Erythroblast (primary cell): Measurements from ENCODE around the gene NES.

Source experiments
- GATA1 ChIP-seq: IDR thresholded peaks from 2 replicates; pipeline ENCODE4 v1.6.1; 2011; ENCODE audit warnings: low read depth, mild to moderate bottlenecking, control low read depth, low read length, moderate library complexity
- POLR2A ChIP-seq: IDR thresholded peaks from 2 replicates; pipeline ENCODE4 v1.6.1; 2011; ENCODE audit warnings: mild to moderate bottlenecking, low read length

DNA sequence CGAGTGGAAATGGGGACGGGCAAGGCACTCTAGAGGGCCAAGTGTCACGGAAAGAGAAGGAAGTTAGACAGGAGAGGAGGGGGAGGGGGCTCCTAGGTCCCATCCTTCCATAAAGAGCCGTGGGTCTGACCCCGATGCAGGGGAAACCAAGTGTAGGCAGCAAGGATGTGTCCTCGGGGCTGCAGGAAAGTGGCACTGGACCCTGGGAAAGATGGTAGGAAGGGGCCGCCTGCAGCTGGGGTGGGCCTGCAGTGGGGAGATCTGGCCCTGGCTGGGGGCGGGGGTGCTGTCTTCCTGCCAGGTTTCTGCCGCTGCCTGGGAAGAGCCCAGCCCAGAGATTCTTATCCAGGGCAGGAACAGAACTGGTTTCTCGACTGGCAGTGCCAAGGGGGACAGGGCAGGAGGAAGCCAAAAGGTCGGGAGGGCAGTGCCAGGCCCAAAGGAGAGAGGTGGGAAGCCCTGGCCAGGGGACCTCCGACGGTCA lies 15.3 kb upstream of the NES start:
- TF ChIP-seq POLR2A = no peak
- TF ChIP-seq GATA1 = no peak
